ENCODE data around the gene CHTF18.

DNA sequence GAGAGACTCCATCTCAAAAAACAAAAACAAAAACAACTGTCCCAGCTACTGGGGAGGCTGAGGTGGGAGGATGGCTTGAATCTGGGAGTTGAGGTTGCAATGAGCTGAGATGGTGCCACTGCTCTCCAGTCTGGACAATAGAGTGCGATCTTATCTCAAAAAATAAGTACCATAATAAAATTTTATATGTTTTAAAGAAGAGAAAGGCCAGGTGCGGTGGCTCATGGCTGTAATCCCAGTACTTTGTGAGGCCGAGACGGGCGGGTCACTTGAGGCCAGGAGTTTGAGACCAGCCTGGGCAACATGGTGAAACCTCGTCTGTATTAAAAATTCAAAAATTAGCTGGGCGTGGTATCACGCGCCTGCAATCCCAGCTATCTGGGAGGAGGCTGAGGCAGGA lies 11.6 kb upstream of the CHTF18 start:
- TF ChIP-seq, protein P1, sequence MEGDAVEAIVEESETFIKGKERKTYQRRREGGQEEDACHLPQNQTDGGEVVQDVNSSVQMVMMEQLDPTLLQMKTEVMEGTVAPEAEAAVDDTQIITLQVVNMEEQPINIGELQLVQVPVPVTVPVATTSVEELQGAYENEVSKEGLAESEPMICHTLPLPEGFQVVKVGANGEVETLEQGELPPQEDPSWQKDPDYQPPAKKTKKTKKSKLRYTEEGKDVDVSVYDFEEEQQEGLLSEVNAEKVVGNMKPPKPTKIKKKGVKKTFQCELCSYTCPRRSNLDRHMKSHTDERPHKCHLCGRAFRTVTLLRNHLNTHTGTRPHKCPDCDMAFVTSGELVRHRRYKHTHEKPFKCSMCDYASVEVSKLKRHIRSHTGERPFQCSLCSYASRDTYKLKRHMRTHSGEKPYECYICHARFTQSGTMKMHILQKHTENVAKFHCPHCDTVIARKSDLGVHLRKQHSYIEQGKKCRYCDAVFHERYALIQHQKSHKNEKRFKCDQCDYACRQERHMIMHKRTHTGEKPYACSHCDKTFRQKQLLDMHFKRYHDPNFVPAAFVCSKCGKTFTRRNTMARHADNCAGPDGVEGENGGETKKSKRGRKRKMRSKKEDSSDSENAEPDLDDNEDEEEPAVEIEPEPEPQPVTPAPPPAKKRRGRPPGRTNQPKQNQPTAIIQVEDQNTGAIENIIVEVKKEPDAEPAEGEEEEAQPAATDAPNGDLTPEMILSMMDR (IDR thresholded peaks at IDR 0.05; ENCODE audit: poor library complexity): no peak
- no peak for TF ChIP-seq EZH2 (IDR thresholded peaks at IDR 0.05; ENCODE audit: borderline replicate concordance)
- no peak for TF ChIP-seq EZH2phosphoT487 (IDR thresholded peaks at IDR 0.05; ENCODE audit: low read depth, severe bottlenecking, unreplicated experiment)
